ENCODE results near the gene DGKH.
"Not testable (repeated sequence)": the region's sequence is repeated elsewhere in the genome, so short reads cannot be mapped to it uniquely, and the experiment has no call there.

DGKH gene

GRCh38 chr13:42041684-42042035 lies 6.8 kb upstream of the DGKH start:
- DNase-seq (ENCODE audit: low read depth), result no peak

DNA sequence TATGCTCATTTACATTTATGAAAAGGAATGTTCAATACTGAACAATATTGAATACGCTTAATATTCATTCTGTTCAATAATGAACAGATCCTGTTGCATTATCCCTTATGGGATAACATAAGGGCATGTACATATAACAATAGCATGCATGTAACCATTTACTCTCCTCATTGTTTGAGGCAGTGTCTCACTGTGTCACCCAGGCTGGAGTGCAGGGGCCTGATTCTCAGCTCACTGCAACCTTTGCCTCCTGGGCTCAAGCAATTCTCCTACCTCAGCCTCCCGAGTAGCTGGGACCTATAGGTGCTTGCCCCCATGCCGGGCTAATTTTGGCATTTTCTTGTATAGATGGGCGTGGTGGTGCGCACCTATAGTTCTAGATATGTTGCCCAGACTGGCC lies 4.8 kb upstream of the DGKH start:
- DNase-seq (ENCODE audit: low read depth), result no peak

DNA sequence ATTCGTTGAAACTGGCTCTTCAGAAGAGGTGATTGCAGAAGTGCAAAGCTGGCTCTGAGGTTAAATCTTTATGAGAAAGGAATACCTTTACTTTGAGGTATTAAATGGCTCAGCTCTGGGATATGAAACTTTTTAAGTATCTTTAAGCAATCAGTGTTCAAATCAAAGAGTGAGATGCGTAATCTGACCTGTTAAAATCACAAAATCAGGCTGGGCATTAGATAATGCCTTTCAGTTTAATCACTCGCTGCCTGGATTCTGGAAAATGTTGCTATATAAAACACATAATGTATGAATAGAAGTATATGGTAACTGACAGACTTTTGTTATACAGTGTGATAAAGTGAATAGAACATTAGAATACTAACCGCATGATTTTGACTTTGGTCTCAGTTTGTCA lies 2.0 kb upstream of the DGKH start:
- DNase-seq (ENCODE audit: low read depth), result no peak

DNA sequence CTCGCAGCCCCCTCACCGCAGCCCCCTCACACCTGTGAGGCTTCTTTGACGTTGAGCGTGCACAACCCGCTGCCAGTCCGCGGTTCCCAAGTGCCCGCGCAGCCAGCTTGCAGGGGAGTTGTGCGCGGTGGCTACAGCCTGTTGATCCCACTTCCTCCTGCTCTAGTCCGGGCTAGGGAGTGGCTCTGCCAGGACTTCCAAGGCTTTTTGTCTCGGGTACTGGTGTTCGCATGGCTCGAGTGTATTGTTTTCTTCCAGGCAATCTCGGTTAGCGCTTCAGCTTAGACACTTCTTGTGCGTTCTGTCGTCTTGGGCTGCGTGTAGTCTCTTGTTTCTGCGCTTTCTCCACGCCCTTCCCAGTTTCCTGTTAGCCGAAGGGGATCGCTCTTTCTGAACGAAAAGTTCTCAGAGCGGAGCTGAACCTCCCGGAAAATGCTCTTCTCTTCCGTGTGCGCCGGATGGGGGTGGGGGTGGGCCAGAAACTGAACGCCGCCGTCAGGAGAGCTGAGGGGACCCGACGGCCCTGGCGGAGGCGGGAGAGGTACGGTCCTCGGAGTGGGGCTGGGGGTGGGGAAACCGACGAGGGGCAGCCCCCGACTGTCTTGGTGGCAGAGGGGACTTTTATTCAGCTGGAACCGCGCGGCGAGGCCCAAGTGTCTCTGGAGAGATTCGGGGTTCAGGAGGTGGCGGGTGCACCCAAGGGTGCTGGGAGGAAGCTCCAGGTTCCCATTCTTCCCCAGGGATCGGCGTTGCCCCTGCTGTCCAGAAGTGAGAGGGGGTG lies 697 bp upstream of the DGKH start:
- DNase-seq (ENCODE audit: low read depth), result peak; percentile 12

GRCh38 chr13:42048684-42049453 lies 421 bp downstream of the DGKH start:
- peak; percentile 51 for DNase-seq (ENCODE audit: low read depth)

GRCh38 chr13:42049454-42049813 lies 986 bp downstream of the DGKH start:
- no peak for DNase-seq (ENCODE audit: low read depth)

DNA sequence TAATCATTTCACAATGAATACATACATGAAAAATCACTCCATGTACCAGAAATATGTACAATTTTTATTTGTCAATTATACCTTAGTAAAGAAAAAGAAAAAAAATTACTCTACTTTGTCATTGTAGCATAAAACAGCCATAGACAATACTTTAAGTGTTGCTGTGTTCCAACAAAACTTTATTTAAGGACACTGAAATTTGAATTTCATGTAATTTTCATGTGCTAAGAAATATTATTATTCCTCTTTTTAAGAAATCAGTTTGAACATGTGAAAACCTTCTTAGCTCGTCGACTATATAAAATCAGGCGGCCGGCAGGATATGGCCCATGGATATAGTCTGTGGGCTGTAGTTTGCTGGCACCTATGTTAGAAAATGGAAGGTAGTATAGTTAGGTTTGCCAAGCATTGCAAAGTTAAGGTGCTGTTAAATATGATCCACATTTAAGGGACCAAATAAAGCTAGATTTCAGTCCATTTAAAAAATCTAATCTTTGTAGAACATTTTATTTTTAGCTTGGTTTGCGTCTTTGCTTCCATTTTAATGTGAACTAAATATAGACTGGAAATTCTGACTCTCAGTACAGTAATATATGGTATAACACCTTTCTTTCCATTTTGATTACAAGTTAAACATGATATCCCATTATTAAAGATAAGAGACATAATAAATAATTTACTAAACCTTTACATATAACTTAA lies 6.5 kb downstream of the DGKH start:
- DNase-seq (ENCODE audit: low read depth), result no peak

DNA sequence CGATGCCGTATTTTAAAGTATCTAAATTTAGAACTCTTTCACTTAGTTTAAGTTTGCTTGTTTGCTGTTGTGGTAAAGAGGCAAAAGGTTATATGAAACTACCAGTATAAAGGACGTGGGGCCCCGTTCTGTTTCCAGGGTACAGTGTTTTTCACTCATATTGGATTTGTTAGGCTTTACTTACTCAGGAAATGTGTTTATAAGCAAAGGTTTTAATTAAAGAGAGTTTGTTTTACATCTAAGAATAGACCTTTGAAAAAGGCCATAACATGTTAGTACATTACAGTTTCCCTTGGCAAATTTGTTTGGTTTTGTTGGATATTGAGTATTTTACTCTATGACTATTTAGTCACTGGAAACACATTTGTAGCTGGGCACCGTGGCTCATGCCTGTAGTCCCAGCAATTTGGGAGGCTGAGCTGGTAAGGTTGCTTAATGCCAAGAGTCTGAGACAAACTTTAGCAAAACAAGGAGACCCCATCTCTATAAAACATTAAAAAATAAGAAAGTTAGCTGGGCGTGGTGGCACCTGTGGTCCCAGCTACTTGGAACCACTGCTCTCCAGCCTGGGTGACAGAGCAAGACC lies 7.1 kb downstream of the DGKH start:
- DNase-seq (ENCODE audit: low read depth), result no peak

- DNase-seq (ENCODE audit: low read depth), result no peak
Observed at GRCh38 chr13:42056146-42056545, 7.7 kb downstream of the DGKH start.

DNA sequence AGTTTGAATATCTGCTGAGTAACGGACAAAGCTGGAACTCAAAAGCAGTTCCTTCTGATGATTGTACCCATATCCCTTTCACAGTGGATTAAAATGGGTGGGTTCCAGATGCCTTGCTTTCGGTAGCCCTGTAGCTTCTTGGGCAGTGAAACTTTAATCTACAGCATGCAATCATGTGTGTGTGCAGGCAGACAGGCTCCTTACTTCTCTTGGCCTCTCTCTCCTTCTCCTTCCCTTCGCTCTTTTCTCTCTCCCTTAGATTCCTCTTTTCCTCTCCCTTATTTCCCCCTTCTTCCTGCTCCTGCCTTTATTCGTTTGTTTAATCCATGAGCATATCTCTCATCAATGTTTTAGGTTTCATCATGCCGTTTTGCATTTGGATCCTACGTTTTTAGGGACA lies 8.1 kb downstream of the DGKH start:
- DNase-seq (ENCODE audit: low read depth), result no peak

DNA sequence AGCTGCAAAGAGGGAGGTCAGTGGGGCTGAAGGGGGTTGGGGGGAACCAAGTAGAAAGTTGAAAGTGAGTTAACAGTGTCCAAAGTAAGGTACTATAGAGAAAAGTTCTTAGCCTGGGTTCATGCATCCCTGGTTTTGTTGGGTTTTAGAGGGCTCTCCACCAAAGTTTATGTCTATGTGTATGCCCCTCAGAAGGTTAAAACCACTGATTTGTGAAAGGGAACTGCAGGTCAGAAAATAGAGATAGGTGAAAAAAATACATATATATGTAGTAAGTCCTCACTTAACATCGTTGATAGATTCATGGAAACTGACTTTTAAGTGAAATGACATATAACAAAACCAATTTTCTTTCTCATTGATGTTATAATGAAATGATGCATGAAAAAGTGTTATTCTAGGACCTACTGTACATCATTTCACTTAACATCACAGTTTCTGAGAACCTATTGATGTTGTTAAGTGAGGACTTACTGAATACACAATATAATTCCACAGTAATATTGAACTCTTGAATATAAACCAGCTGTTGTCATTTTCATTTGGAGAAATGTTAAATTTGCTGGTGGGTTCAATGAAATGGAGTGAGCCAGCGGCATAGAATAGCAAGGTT lies 9.6 kb downstream of the DGKH start:
- no peak for DNase-seq (ENCODE audit: low read depth)

DNA sequence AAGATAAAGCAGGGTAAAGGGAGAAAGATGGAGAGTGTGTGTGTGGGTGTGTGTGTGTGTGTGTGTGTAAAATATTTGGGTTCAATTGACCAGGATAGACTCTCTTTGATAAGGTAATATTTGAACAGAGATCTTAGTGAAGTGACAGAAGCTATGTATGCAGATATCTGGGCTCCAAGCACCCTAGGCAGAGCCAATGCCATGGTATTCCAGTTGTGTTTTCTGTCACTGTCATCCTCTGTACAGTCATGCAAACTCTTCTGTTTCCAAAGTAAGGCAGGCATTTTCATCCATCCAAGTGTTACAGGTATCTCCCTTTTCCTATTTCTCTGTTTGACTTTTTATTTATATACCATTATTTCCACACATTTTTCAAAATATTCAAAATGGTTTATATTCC lies 13.5 kb downstream of the DGKH start:
- DNase-seq (ENCODE audit: low read depth), result no peak

DNA sequence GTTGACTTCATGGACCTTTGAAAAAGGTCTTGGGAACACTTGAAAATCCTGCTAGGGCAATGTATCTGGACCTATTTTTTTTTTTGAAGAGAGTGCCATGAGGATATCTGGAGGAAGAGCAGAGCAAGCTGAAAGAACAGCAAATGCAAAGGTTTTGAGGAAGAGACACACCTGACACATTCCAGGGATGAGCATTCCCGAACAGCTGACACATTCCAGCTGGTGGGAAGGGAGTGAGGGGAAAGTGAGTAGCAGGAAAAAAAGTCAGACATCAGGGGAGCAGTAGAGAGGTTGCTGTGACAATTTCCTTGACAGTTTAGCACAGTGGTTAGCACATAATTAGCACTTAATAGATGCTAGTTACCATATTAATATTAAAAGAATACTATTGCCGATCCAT lies 14.7 kb downstream of the DGKH start:
- no peak for DNase-seq (ENCODE audit: low read depth)

GRCh38 chr13:42064259-42064658 lies 15.8 kb downstream of the DGKH start:
- no peak for DNase-seq (ENCODE audit: low read depth)

- no peak for DNase-seq (ENCODE audit: low read depth)
Observed at GRCh38 chr13:42064966-42065365, 16.5 kb downstream of the DGKH start.

- no peak for DNase-seq (ENCODE audit: low read depth)
Observed at GRCh38 chr13:42065414-42065813, 17.0 kb downstream of the DGKH start.

- no peak for DNase-seq (ENCODE audit: low read depth)
Observed at GRCh38 chr13:42066542-42066941, 18.1 kb downstream of the DGKH start.

DNA sequence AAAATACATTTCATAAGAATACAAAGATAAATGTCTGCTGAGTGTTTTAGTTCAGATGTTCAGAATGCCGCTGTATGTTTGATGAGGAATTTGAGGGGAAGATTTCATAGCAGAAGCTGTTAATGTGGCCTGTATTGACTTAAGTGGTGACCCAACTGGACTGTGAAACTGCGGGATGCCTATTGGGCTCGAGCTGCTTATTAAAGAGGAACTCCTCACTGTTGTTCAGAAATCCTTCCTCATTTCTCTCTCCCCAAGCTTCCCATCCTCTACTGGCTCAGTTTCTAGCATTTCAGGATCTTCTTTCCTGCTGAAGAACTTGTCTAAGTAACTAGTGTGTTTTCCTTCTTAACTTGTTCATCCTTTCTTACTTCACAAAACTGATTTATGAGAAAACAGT lies 20.4 kb downstream of the DGKH start:
- DNase-seq (ENCODE audit: low read depth), result no peak

DNA sequence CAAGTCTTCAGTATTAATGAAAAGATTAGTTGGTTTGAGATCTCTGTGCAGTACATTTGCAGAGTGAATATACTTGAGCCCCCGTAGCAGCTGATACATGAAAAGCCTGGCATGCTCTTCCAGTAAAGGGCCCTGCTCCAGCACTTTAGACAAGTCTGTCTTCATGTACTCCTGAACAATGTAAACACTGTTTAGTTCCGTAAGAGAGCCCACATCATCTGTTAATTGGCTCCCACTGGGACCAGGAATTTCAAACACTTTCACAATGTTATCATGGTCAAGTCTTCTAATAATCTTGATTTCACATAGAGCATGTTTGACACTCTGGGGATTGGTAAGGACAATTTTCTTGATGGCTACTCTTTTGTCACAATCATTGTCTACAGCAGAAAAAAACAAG lies 22.2 kb downstream of the DGKH start:
- DNase-seq (ENCODE audit: low read depth), result not testable (repeated sequence)

- DNase-seq (ENCODE audit: low read depth), result not testable (repeated sequence)
Observed at GRCh38 chr13:42071179-42071578, 22.7 kb downstream of the DGKH start.

DNA sequence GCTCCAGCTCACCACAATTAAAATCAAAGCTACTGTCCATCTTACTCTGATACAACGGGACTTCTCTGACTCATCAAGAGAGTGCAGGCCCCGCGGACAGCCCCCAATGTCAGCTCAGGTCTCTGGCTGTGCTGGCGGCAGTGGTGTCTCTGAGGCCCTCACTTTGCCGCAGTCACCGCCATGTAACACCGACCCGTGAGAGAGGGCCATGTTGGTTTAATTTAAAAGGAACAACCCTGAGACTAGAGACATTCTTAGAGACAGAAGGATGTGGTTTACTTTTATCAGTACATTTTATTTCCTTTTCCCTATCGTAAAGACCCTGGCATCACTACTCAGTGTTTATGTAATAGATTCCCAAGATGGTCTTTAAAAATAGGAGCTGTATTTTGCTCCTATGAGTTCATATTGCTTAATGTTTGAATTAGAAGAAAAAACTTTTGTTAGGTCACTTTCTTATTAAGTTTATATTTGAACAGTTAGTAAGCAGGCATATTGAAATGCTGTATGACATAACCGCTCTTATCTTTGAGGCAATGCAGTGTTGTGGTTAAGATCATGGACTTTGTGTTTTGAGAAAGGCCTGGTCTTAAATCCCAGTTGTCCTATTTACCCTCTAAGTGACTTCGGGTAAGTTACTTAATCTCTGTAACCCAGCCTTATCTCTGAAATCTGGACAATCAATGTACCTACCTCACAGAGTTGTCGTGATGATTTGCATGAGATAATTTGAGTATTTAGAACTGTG lies 23.4 kb downstream of the DGKH start:
- DNase-seq (ENCODE audit: low read depth), result no peak

DNA sequence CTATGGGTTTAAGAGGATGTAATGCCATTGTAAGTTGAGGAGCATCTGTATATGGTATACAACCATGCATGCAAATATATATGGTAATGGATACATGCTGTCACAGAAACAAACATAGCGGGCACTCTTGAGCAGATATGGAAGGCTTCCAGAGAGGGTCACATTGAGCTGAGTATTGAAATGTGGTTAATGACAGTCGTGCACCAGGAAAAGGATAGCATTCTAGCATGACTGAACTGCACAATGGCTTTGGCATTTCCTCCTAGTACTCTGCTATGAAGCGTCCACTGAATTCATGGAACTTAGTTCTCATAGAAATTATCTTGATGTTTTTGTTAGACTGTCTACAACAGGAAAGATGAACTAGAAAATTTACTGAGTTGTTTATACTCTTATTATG lies 25.2 kb downstream of the DGKH start:
- no peak for DNase-seq (ENCODE audit: low read depth)
